Lower leg skin (tissue), 4 donors: ENCODE results near the gene AP1G2. TPM values are rescaled to one million over a fixed set of nuclear protein-coding genes. Genes with fewer than 3 reads are reported as not detected.

Source experiments
- DNase-seq, 2 donors: peaks; one replicate each; pipeline ENCODE4 v3.0.0-alpha.2; 2019; ENCODE audit warnings: low spot score in 2 of 2
- H3K4me3 ChIP-seq: fragments of 200-600 bp; sonication (generic); 2 replicates; pipeline ENCODE4 v1.5.1; 2017; ENCODE audit warnings: mild to moderate bottlenecking, low read depth; ENCODE audit not compliant: poor library complexity, severe bottlenecking
- CTCF ChIP-seq, 3 donors: fragments of 450-650 bp; IDR thresholded peaks; one replicate each; pipeline ENCODE4 v1.5.1; 2016; ENCODE audit warnings: antibody characterized with exemption in 3 of 3, mild to moderate bottlenecking in 3 of 3, moderate library complexity in 2 of 3
- POLR2A ChIP-seq, 2 donors: fragments of 450-650 bp; IDR thresholded peaks; one replicate each; pipeline ENCODE4 v1.6.1; 2016 to 2017; ENCODE audit warnings: antibody characterized with exemption in 2 of 2, mild to moderate bottlenecking in 1 of 2, moderate library complexity in 1 of 2
- WGBS, 2 donors: methylation state at CpG; one replicate each; pipeline ENCODE4 v1.1.5; 2018; 5-methylcytosine and 5-hydroxymethylcytosine counted together
- intact Hi-C: fragments of 100-400 bp; cut with DNase I; formaldehyde crosslinking; loops from one replicate; pipeline ENCODE4 v1.15.0; 2023; ENCODE audit warnings: low total_unique reads
- total RNA-seq, 4 donors: library from RNA; depleted of rRNA; stranded (reverse); fragments of >200 nt; gene quantifications; one replicate each; pipeline ENCODE4 v1.1.0, GENCODE V29; 2016

Gene AP1G2
- total RNA-seq, 4 donors from 2014 or later: 113 to 206 (median 141) TPM

- intact Hi-C loops: loop anchor here (5.0 kb wide), 1 partner anchor 81 kb away; no protein-coding TSS in a partner anchor
- no peak for DNase-seq
Observed at GRCh38 chr14:23558346-23559009, 9.1 kb downstream of the AP1G2 start.

DNA sequence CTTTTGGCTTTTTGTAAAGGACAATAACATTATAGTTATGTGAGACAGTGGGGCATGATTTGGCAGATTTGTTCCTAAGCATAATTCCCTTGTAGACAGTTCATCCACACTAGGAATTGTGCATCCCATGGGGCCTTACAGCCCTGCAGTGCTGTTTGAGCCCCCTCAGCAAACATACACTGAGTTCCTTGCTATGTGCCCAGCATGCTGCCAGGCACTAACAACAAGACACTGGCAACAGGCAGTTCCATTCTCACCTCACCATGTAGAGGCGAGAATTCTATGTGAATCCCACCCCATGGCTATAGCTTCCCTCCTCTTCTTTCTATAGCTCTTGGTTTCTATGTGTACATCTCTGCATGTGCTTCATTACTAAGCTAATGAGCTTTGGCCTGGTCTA is 9.6 kb downstream of the AP1G2 start:
- intact Hi-C loops: loop anchor here (5.0 kb wide), 1 partner anchor 81 kb away; no protein-coding TSS in a partner anchor
- no peak for DNase-seq
- no peak for TF ChIP-seq CTCF (IDR thresholded peaks at IDR 0.05)
- no peak for TF ChIP-seq POLR2A (IDR thresholded peaks at IDR 0.05)
- 100% methylated on average over 1 of the region's 1 CpG for WGBS, 2 donors
- H3K4me3 ChIP-seq: no peak overlapping the region

More at GRCh38 chr14:23558346-23559009, 9.1 kb downstream of the AP1G2 start:
- 84 to 91% methylated on average over 10 of the region's 10 CpGs for WGBS, 2 donors
- H3K4me3 ChIP-seq: no peak overlapping the region
- TF ChIP-seq POLR2A (IDR thresholded peaks at IDR 0.05) (no peak), CTCF (IDR thresholded peaks at IDR 0.05) (no peak)

DNA sequence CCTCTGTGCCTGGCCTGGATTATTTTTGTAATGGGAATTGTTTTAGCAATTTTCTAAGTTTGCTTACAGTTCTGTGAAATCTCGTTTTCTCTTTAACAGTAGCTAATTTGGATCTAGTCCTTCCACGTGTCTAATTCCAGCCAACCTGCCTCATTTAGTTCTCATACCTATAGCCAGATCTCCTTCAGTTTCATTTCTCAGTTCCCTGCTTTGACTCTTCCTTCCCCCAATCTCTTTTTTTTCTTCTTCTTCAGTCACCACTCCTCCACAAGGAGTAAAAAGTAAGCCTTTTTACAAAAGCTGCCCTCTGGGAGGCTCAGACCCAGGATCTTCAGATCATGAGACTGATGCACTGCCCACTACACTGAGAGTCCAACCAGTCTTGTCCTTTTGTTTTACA is 10.1 kb downstream of the AP1G2 start:
- DNase-seq: no peak
- 31 to 41% methylated on average over 2 of the region's 2 CpGs for WGBS, 2 donors
- TF ChIP-seq POLR2A (IDR thresholded peaks at IDR 0.05) (no peak), CTCF (IDR thresholded peaks at IDR 0.05) (no peak)
- intact Hi-C loops: loop anchor here (5.0 kb wide), 1 partner anchor 80 kb away; no protein-coding TSS in a partner anchor
- H3K4me3 ChIP-seq: no peak overlapping the region

GRCh38 chr14:23556700-23557440 is 10.7 kb downstream of the AP1G2 start:
- WGBS, 2 donors: 41 to 51% methylated on average over 16 of the region's 17 CpGs
- DNase-seq: no peak
- intact Hi-C loops: loop anchor here (5.0 kb wide), 1 partner anchor 80 kb away; no protein-coding TSS in a partner anchor
- no peak for TF ChIP-seq POLR2A (IDR thresholded peaks at IDR 0.05)
- TF ChIP-seq CTCF (IDR thresholded peaks at IDR 0.05): no peak
- peak overlapping the region; percentile 74 for H3K4me3 ChIP-seq

DNA sequence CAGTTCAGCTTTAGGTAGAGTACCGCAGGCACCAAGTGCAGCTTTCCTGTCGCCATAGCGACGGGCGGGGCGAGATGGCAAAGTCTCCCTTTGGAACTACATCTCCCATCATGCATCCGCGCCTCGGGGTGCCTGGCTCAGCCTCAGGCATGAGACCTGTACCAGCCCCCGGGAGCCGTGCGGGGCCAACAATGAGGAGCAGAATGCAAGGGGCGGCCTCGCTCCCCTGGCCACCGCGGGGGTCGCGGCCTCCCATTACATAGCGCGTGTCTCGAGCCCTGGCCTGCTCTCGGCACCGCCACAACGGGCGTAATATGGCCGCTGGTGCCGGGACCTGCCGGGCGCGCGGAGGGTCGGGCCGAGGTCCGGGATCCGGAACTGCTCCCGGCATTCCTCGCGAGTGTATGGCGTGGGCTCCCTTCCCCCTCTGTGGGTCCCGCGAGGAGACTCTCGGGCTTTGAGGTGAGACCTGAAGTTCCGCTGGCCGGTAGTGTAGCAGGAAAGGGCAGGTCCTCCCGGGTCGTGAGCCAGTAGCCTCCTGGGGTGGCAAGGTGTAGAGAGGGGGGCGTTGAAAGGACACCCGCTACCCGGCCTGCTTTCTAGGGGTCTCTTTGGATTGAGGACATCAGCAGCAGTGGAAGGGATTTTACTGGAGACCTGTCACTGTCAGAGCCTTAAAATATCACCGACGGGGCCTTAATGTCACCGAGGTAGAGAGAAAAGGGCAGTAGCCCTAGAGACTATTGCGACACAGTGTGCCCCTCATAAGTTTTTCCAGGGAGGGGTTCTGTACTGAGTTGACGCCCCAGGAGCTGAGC is 11.5 kb downstream of the AP1G2 start, which contains the start of gene THTPA:
THTPA (plus strand) TSS at position 390 of the 818 bp plus-strand sequence. CDS start 487 bp downstream, outside the sequence.
- TF ChIP-seq POLR2A (IDR thresholded peaks at IDR 0.05): no peak
- no peak for TF ChIP-seq CTCF (IDR thresholded peaks at IDR 0.05)
- intact Hi-C loops: loop anchor here (5.0 kb wide), 1 partner anchor 79 kb away; no protein-coding TSS in a partner anchor
- H3K4me3 ChIP-seq: peak within 1 kb of the TSS; percentile 74
- 1% methylated on average over 8 to 48 of the region's 54 CpGs for WGBS, 2 donors
- peak; percentile 90 to 98 for DNase-seq
